GM18868 (cell line): ENCODE data around the gene FOXF1.
A peak's percentile ranks its signal among the peaks of the same experiment; 100 is the strongest.

Experiments used
- ATAC-seq: cut with Tn5 transposase; IDR thresholded peaks from one replicate; pipeline ENCODE4 v1.9.1; 2021; ENCODE audit warnings: mild to moderate bottlenecking, moderate library complexity; ENCODE audit not compliant: unreplicated experiment

FOXF1 gene

GRCh38 chr16:86554599-86554916 is 44.2 kb downstream of the FOXF1 start:
- no peak for ATAC-seq

GRCh38 chr16:86554917-86555703 is 44.8 kb downstream of the FOXF1 start, which contains the start of gene MTHFSD:
MTHFSD (minus strand) TSS chr16:86555235; CDS start chr16:86555184, 51 bp downstream.
- ATAC-seq: peak; percentile 87

GRCh38 chr16:86555704-86556075 is 45.4 kb downstream of the FOXF1 start:
- ATAC-seq: no peak

- ATAC-seq: no peak
Observed at GRCh38 chr16:86556576-86556975, 46.2 kb downstream of the FOXF1 start.

GRCh38 chr16:86557587-86557986 is 47.3 kb downstream of the FOXF1 start:
- ATAC-seq: no peak

GRCh38 chr16:86558355-86559193 is 48.2 kb downstream of the FOXF1 start:
- ATAC-seq: no peak

GRCh38 chr16:86559802-86560305 is 49.5 kb downstream of the FOXF1 start:
- no peak for ATAC-seq

- ATAC-seq: no peak
Observed at GRCh38 chr16:86562356-86562755, 52.0 kb downstream of the FOXF1 start.

GRCh38 chr16:86563469-86564345 is 53.4 kb downstream of the FOXF1 start:
- ATAC-seq: peak; percentile 58
